ENCODE measurements around the gene TGFBR2. TPM values are rescaled to one million over a fixed set of nuclear protein-coding genes. Genes with fewer than 3 reads are reported as not detected.
A peak's percentile ranks its signal among the peaks of the same experiment; 100 is the strongest.

TGFBR2 gene
- total and polyA plus RNA-seq, 2 experiments from 2014 or later, result 135 to 188 TPM

DNA sequence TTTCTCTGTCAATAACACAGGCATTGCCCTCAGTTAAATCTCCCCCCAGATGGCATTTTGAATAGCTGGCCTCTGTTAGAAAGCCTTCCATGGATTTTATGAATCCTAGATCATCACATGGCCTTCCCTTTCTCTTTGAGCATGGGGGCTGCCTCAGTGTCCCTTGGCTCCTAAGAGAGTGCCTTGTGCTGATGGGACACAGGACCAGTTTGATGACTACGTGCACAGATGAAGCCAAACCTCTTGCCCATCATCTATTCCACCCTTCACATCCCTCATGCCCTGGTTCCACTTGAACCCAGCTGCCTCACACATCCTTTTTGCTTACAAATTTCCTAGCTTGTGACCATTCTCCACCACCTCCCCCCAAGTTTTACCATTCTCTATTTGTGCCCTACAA is 12.9 kb downstream of the TGFBR2 start:
- peaks cover 19% of the 10 kb centered on the region for H4K20me1 ChIP-seq (ENCODE audit: insufficient read depth)

DNA sequence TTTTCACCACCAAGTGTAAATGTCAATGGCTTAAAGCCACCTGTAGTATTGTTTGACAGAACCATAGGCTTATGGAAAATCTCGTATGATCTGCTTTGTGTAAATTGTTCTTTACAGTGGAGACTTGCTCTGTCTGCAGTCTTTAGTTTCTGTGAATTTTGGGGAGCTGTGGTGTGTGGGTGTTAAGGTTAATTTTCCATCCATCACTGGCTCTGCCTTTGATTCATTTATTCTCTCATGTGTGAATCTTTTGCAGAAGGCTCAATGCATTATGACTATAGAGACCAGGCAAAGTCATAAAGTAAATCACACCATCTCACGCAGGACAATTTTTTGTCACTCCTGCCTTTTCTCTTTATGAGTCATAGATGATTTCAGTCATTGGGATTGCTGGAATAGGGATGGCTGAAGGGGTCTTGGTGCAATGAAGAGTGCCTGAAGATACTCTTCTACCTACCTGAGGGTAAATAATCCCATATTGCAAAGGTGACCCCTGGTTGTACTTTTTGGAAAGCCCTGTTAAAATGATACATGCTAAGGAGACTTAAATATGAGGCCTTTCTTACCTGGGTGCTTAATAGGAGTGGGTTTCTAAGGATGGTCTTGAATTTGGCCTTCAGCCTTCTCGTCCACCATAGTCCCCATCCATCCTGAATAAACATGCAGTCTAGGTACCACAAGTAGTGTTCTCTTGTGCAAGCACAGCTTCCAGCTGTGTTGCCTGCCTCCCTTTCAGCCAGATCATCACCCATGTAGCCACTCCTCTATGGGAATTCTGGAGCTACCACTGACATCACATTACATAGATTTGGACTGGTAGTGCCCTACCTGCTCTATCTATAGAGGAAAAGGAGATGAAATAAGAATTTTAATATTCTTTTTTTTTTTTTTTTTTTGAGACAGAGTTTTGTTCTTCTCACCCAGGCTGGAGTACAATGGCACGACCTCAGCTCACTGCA is 14.3 kb downstream of the TGFBR2 start:
- Histone ChIP-seq H3K9me2 (ENCODE audit: insufficient read depth) (no peaks in the 10 kb centered on the region), H3K27ac (no peak overlapping the region; the same call in 1 of the 2 replicates), H3K9ac (no peak overlapping the region), H3K36me3 (ENCODE audit: low read depth) (peaks cover 36% of the 10 kb centered on the region), H2AFZ (no peak overlapping the region), H3F3A (ENCODE audit: insufficient read depth) (peaks cover 38% of the 10 kb centered on the region), H3K4me1 (ENCODE audit: insufficient read depth) (peaks cover 68% of the 10 kb centered on the region), H3K4me2 (ENCODE audit: unreplicated experiment) (no peak overlapping the region), H3K9me3 (ENCODE audit: low read depth) (no peaks in the 10 kb centered on the region), H3K27me3 (replicated peaks; ENCODE audit: insufficient read depth) (no peaks in the 10 kb centered on the region), H4K20me1 (ENCODE audit: insufficient read depth) (peaks cover 13% of the 10 kb centered on the region; the same call in 1 of the 2 replicates), H3K79me2 (ENCODE audit: insufficient read depth) (peaks cover 100% of the 10 kb centered on the region), H3K4me3 (no peak overlapping the region)
- in situ Hi-C loops (cut with MboI), result no loop called here
- 82 to 92% methylated on average over 4 of the region's 4 CpGs for WGBS, 2 experiments (ENCODE audit: low coverage in 1 of 2, low lambda C conversion rate in 2 of 2, missing lambda C conversion rate in 2 of 2)
- TF ChIP-seq EZH2phosphoT487 (IDR thresholded peaks at IDR 0.05; ENCODE audit: insufficient read depth, low read depth) (no peak), EZH2 (IDR thresholded peaks at IDR 0.05; ENCODE audit: insufficient read depth, poor library complexity, severe bottlenecking) (no peak)
- no peak for DNase-seq

More for the DNA sequence above, 12.9 kb downstream of the TGFBR2 start:
- WGBS, 2 experiments (ENCODE audit: low coverage in 1 of 2, low lambda C conversion rate in 2 of 2, missing lambda C conversion rate in 2 of 2), result 100% methylated on average over 1 of the region's 1 CpG
- Histone ChIP-seq H3K36me3 (ENCODE audit: low read depth) (peaks cover 29% of the 10 kb centered on the region), H3K27me3 (replicated peaks; ENCODE audit: insufficient read depth) (no peaks in the 10 kb centered on the region), H3K4me3 (no peak overlapping the region), H2AFZ (no peak overlapping the region), H3K9ac (no peak overlapping the region), H3K27ac (no peak overlapping the region), H3K9me2 (ENCODE audit: insufficient read depth) (no peaks in the 10 kb centered on the region), H3K79me2 (ENCODE audit: insufficient read depth) (peaks cover 100% of the 10 kb centered on the region), H3K9me3 (ENCODE audit: low read depth) (no peaks in the 10 kb centered on the region), H3F3A (ENCODE audit: insufficient read depth) (peaks cover 43% of the 10 kb centered on the region), H3K4me1 (ENCODE audit: insufficient read depth) (peaks cover 72% of the 10 kb centered on the region), H3K4me2 (ENCODE audit: unreplicated experiment) (no peak overlapping the region)
- TF ChIP-seq EZH2phosphoT487 (IDR thresholded peaks at IDR 0.05; ENCODE audit: insufficient read depth, low read depth), result no peak
- no peak for TF ChIP-seq EZH2 (IDR thresholded peaks at IDR 0.05; ENCODE audit: insufficient read depth, poor library complexity, severe bottlenecking)
- DNase-seq, result no peak
- in situ Hi-C loops (cut with MboI), result loop anchor here (10.0 kb wide), 1 partner anchor 415 kb away; no protein-coding TSS in a partner anchor

DNA sequence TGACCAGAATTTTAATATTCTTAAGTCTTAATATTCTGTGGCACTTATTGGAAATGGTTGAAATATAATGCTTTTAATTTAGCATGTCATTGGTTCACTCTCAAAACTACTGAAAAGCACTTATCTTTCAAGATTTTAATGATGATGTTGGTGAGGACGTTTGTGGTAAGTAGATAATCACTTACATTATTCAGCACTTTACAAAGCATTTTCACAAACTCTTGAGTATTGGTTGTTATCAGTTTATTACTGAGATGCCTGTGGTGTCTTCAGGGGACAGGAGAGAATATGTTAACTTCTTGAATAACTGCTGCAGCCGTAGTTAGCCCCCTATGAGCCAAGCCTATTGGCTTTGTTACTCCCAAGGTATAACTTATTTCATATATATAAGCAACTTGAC is 15.2 kb downstream of the TGFBR2 start:
- Histone ChIP-seq H2AFZ (no peak overlapping the region), H3F3A (ENCODE audit: insufficient read depth) (peaks cover 41% of the 10 kb centered on the region), H3K4me2 (ENCODE audit: unreplicated experiment) (no peak overlapping the region), H3K36me3 (ENCODE audit: low read depth) (peaks cover 38% of the 10 kb centered on the region), H3K27ac (no peak overlapping the region), H3K4me1 (ENCODE audit: insufficient read depth) (peaks cover 68% of the 10 kb centered on the region), H3K9me3 (ENCODE audit: low read depth) (no peaks in the 10 kb centered on the region), H3K9me2 (ENCODE audit: insufficient read depth) (no peaks in the 10 kb centered on the region), H3K4me3 (no peak overlapping the region), H4K20me1 (ENCODE audit: insufficient read depth) (peaks cover 9% of the 10 kb centered on the region; the same call in 1 of the 2 replicates), H3K9ac (no peak overlapping the region), H3K27me3 (replicated peaks; ENCODE audit: insufficient read depth) (no peaks in the 10 kb centered on the region), H3K79me2 (ENCODE audit: insufficient read depth) (peaks cover 100% of the 10 kb centered on the region)
- 94 to 98% methylated on average over 2 of the region's 2 CpGs for WGBS, 2 experiments (ENCODE audit: low coverage in 1 of 2, low lambda C conversion rate in 2 of 2, missing lambda C conversion rate in 2 of 2)
- in situ Hi-C loops (cut with MboI), result no loop called here
- DNase-seq, result no peak
- TF ChIP-seq EZH2phosphoT487 (IDR thresholded peaks at IDR 0.05; ENCODE audit: insufficient read depth, low read depth), result no peak
- TF ChIP-seq EZH2 (IDR thresholded peaks at IDR 0.05; ENCODE audit: insufficient read depth, poor library complexity, severe bottlenecking), result no peak

DNA sequence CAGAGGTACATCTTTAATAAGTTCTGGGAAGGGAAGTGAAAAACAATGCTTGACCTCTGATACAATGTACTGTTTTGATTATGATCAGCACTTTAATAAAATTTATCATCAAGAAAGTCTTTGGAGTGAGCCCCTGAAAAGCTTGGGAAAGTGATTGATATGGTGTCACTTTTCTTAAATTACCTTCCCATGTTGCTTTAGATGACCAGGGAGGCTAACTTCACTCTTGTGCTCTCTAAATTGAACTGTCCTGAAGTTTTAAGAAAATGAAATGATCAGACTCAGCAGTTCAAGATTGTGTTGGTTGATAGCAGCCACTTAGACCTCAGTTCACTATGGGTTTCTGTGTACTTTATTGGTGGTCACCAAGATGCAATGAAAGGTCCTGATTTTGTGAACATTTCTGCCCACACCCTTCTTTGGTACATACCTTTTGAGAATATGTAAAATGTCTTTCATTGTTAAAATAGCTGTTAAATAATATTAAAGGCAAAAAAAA is 15.7 kb downstream of the TGFBR2 start:
- no peak for DNase-seq
- Histone ChIP-seq H3K27me3 (replicated peaks; ENCODE audit: insufficient read depth) (no peaks in the 10 kb centered on the region), H2AFZ (no peak overlapping the region), H3K27ac (no peak overlapping the region), H3K36me3 (ENCODE audit: low read depth) (peaks cover 40% of the 10 kb centered on the region), H3K9me3 (ENCODE audit: low read depth) (no peaks in the 10 kb centered on the region), H3K9ac (no peak overlapping the region), H4K20me1 (ENCODE audit: insufficient read depth) (peaks cover 5% of the 10 kb centered on the region; the same call in 1 of the 2 replicates), H3K4me3 (no peak overlapping the region), H3K9me2 (ENCODE audit: insufficient read depth) (no peaks in the 10 kb centered on the region), H3F3A (ENCODE audit: insufficient read depth) (peaks cover 41% of the 10 kb centered on the region), H3K79me2 (ENCODE audit: insufficient read depth) (peaks cover 100% of the 10 kb centered on the region), H3K4me2 (ENCODE audit: unreplicated experiment) (peak overlapping the region; percentile 9), H3K4me1 (ENCODE audit: insufficient read depth) (peaks cover 68% of the 10 kb centered on the region)
- in situ Hi-C loops (cut with MboI), result no loop called here
- no peak for TF ChIP-seq EZH2phosphoT487 (IDR thresholded peaks at IDR 0.05; ENCODE audit: insufficient read depth, low read depth)
- TF ChIP-seq EZH2 (IDR thresholded peaks at IDR 0.05; ENCODE audit: insufficient read depth, poor library complexity, severe bottlenecking), result no peak
